NCI-H2227 (cell line): ENCODE data around the gene GSPT1.
"Not testable (repeated sequence)": the region's sequence is repeated elsewhere in the genome, so short reads cannot be mapped to it uniquely, and the experiment has no call there.

ENCODE experiments used
- DNase-seq: peaks from one replicate; lab custom pipeline; 2025; ENCODE audit not compliant: unreplicated experiment; lab: John Stamatoyannopoulos, UW

Gene GSPT1

GRCh38 chr16:11862489-11862888 is 53.3 kb downstream of the GSPT1 start:
- DNase-seq: no peak

- no peak for DNase-seq
Observed at GRCh38 chr16:11857161-11857560, 58.6 kb downstream of the GSPT1 start.

GRCh38 chr16:11852092-11852809 is 63.5 kb downstream of the GSPT1 start:
- peak; percentile 46 for DNase-seq

GRCh38 chr16:11851294-11852091 is 64.3 kb downstream of the GSPT1 start, which contains the start of gene RSL1D1:
Gene RSL1D1, minus strand, starts transcription at chr16:11851542. Its CDS starts 30 bp downstream, at chr16:11851512.
- DNase-seq: peak; percentile 96

DNA sequence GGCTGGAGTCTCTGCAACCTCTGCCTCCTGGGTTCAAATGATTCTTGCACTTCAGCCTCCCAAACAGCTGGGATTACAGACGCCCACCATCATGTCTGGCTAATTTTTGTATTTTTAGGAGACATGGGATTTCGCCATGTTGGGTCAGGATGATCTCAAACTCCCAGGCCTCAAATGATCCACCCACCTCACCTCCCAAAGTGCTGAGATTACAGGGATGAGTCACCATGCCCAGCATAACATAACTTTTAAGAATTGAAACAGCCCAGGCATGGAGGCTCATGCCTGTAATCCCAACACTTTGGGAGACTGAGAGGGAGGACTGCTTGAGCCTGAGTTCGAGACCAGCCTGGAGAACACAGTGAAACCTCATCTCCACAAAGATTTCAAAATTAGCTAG is 66.9 kb downstream of the GSPT1 start:
- DNase-seq: no peak

DNA sequence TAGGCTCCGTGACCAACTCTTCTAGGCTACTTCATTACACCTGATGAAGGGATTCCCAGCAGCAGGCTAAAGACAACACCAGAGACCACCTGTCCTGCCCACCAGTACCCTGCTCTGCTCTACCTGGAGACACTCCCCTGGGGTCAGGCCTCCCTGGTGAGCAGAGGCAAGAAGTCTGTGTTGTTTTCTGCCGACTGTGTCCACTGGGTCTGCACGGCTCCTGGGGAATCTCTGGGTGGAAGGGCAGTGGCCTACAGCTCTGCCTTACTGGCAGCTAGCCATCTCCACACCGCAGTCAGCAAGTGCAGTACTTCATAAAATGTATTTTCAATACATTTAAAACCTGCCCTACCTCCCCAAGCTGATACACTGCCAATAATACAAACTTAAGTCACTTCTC is 71.3 kb downstream of the GSPT1 start:
- DNase-seq: no peak

GRCh38 chr16:11843861-11844260 is 71.9 kb downstream of the GSPT1 start:
- DNase-seq: no peak

DNA sequence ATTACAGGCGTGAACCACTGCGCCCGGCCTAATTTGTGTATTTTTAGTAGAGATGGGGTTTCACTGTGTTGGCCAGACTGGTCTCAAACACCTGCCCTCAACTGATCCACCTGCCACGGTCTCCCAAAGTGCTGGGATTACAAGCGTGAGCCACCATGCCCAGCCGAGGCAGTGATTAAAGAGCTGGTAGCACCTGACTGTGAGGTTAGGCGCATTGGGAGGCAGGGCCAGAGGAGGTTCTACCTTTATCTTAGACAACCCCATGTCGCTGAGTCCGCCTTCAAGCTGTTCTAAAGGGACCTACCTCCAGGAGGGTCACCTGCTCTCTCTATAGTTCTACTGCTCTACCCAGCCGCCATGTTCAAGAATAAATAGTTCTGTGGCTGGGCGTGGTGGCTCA is 72.5 kb downstream of the GSPT1 start:
- no peak for DNase-seq

DNA sequence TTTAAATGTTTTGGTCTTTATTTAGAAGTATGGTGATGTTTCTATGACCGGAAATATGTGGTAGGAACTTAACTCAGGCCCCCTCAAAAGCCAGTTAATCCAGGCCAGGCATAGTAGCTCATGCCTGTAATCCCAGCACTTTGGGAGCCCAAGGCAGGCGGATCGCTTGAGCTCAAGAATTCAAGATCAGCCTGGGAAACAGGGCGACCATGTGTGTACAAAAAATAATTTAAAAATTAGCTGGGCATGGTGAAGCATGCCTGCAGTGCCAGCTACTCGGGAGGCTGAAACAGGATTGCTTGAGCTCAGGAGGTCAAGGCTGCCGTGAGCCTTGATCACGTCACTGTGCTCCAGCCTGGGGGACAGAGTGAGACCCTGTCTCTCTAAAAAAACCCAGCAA is 74.7 kb downstream of the GSPT1 start:
- no peak for DNase-seq

GRCh38 chr16:11836650-11837244 is 79.0 kb downstream of the GSPT1 start:
- DNase-seq: no peak

GRCh38 chr16:11835891-11836649 is 79.7 kb downstream of the GSPT1 start:
- peak; percentile 66 for DNase-seq

GRCh38 chr16:11835309-11835708 is 80.4 kb downstream of the GSPT1 start:
- no peak for DNase-seq

DNA sequence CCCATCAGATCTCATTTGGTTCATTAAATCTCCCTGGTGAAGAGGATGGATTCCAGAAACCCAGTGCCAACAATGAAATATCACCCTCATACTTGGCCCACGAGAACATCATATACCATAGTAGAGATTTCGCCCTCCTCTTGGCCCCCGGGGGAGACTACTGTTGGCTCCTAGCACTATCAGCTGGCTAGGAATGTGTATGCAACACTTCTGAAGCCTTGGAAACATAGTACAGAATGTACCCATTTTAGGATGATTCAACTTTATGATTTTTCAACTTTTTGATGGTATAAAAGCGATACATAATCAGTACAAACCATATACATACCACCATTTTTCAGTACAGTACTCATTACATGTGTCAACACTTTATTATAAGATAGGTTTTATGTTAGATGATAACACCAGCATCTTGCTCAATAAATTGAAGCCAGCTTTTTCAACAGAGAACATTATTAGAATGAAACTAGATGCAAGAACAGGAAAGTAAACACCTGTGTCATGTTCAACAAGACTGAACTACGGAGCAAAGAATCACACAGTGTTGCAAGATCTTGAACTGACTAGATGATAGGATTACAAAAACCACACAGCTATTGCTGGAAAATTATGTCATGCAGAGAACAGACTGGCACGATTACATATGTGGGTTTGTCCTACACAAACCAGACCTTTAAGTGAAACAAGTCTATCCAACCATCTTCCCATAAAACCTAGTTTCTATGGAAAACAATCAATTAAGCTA is 81.6 kb downstream of the GSPT1 start:
- no peak for DNase-seq

DNA sequence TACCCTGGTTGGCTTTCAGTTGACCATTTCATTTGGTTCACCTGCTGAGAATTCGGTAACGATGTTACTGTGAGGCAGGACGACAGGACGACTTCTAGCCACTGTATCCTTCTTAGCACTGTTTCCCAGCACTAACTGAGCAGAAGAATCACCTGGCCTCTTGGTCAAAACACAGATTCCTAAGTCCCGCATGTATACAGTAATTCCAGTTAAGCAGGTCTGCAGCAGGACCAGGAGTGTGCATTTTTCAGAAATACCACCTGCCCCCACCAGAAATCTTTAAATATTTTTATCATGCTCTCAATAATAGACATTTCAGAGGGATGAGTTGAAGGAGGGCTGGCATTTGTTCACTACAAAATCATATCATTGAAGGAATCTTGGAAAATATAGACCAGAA is 87.1 kb downstream of the GSPT1 start:
- no peak for DNase-seq

GRCh38 chr16:11825520-11826165 is 90.1 kb downstream of the GSPT1 start:
- not testable (repeated sequence) for DNase-seq

DNA sequence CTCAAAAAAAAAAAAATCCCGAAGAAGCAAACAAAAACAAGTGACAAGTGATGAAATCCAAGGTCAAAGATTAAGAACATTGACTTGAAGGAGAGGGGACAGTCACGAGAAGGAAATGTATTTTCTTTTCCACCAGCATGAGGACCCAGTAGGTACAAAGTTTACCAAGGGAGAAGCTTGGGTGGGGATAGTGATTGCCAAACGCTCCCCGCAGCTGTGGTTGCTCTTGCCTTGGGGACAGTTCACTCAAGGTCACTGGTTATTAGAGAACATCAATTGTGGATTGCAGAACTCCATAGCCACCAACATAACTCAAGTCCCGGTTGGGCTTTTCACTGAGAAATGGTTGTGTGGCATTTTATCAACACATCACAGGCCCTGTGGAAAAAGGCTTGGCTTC is 91.4 kb downstream of the GSPT1 start:
- DNase-seq: peak; percentile 38

DNA sequence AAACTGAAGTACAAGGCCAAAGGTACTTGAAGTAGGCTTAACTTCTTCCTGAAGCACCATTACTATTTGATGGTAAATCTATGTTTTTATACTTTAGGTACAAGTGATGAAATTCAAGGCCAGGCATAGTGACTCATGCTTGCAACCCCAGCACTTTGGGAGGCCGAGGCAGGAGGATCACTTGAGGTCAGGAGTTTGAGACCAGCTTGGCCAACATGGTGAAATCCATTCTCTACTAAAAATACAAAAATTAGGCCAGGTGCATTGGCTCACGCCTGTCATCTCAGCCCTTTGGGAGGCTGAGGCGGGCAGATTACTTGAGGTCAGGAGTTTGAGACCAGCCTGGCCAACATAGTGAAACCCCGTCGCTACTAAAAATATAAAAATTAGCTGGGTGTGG is 92.1 kb downstream of the GSPT1 start:
- DNase-seq: not testable (repeated sequence)

DNA sequence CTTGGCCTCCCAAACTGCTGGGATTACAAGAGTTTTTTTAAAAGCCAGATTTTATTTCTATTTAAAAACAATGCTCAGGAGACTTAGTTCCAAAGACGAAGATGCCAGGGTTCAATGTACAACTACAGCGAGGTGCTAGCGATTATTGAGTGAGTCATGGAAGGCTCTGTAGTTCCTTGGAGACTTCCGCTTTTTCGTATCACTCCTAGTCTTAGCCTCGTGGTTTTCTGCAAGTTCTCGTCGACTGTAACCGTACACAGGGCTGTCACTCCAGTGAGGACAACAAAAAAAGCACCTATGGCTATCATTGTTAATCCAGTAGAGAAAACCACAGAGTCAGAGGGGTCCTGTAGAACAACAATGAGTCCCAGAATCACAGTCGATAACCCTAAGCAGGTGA is 96.0 kb downstream of the GSPT1 start:
- no peak for DNase-seq

DNA sequence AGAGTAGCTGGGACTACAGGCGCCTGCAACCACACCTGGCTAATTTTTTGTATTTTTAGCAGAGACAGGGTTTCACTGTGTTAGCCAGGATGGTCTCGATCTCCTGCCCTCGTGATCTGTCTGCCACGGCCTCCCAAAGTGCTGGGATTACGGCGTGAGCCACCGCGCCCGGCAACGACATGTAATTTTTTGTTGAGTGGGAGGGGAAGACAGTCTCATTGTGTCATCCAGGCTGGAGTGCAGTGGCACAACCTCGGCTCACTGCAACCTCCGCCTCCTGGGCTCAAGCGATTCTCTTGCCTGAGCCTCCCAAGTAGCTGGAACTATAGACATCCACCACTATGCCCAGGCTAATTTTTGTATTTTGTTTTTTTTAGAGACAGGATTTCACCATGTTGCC is 96.8 kb downstream of the GSPT1 start:
- DNase-seq: not testable (repeated sequence)
